ENCODE results near the gene PAX7.

PAX7 gene

GRCh38 chr1:18712252-18712600 lies 81.6 kb downstream of the PAX7 start:
- Histone ChIP-seq H3K4me2 (ENCODE audit: low read length) (no peak overlapping the region), H3F3A (ENCODE audit: insufficient read depth, low read length) (no peaks in the 10 kb centered on the region), H3K9me3 (ENCODE audit: low read length) (no peaks in the 10 kb centered on the region), H4K20me1 (ENCODE audit: insufficient read depth, low read length) (no peaks in the 10 kb centered on the region), H3K9ac (ENCODE audit: low read length) (no peak overlapping the region), H3K9me2 (ENCODE audit: low read depth, low read length) (no peaks in the 10 kb centered on the region), H3K27me3 (ENCODE audit: insufficient read depth, low read length) (peaks cover 7% of the 10 kb centered on the region; the same call in 1 of the 2 replicates), H3K4me3 (ENCODE audit: low read depth, low read length, poor library complexity, severe bottlenecking) (no peak overlapping the region), H3K27ac (ENCODE audit: low read depth, low read length, poor library complexity, severe bottlenecking) (no peak overlapping the region), H3K36me3 (ENCODE audit: insufficient read depth, low read length) (no peaks in the 10 kb centered on the region), H3K4me1 (ENCODE audit: insufficient read depth, low read length, severe bottlenecking) (no peaks in the 10 kb centered on the region), H3K79me2 (ENCODE audit: insufficient read depth, low read length) (no peaks in the 10 kb centered on the region), H2AFZ (ENCODE audit: low read length) (no peak overlapping the region)
- TF ChIP-seq EZH2 (IDR thresholded peaks at IDR 0.05; ENCODE audit: borderline replicate concordance, low read length) = no peak
- no peak for TF ChIP-seq CTCF (IDR thresholded peaks at IDR 0.05; ENCODE audit: low read length)

GRCh38 chr1:18714404-18715175 lies 83.9 kb downstream of the PAX7 start:
- H3K4me2 ChIP-seq (ENCODE audit: low read length) = no peak overlapping the region
- peaks cover 7% of the 10 kb centered on the region; the same call in 1 of the 2 replicates for H3K27me3 ChIP-seq (ENCODE audit: insufficient read depth, low read length)
- H2AFZ ChIP-seq (ENCODE audit: low read length) = no peak overlapping the region
- no peaks in the 10 kb centered on the region for H3F3A ChIP-seq (ENCODE audit: insufficient read depth, low read length)
- no peaks in the 10 kb centered on the region for H3K9me3 ChIP-seq (ENCODE audit: low read length)
- H3K9ac ChIP-seq (ENCODE audit: low read length) = no peak overlapping the region
- H3K27ac ChIP-seq (ENCODE audit: low read depth, low read length, poor library complexity, severe bottlenecking) = no peak overlapping the region
- H4K20me1 ChIP-seq (ENCODE audit: insufficient read depth, low read length) = no peaks in the 10 kb centered on the region
- TF ChIP-seq CTCF (IDR thresholded peaks at IDR 0.05; ENCODE audit: low read length) (no peak), EZH2 (IDR thresholded peaks at IDR 0.05; ENCODE audit: borderline replicate concordance, low read length) (no peak)
- no peaks in the 10 kb centered on the region for H3K4me1 ChIP-seq (ENCODE audit: insufficient read depth, low read length, severe bottlenecking)
- H3K79me2 ChIP-seq (ENCODE audit: insufficient read depth, low read length) = no peaks in the 10 kb centered on the region
- H3K36me3 ChIP-seq (ENCODE audit: insufficient read depth, low read length) = no peaks in the 10 kb centered on the region
- H3K4me3 ChIP-seq (ENCODE audit: low read depth, low read length, poor library complexity, severe bottlenecking) = no peak overlapping the region
- H3K9me2 ChIP-seq (ENCODE audit: low read depth, low read length) = no peaks in the 10 kb centered on the region

- H2AFZ ChIP-seq (ENCODE audit: low read length) = no peak overlapping the region
- H3K4me1 ChIP-seq (ENCODE audit: insufficient read depth, low read length, severe bottlenecking) = no peaks in the 10 kb centered on the region
- no peaks in the 10 kb centered on the region for H3F3A ChIP-seq (ENCODE audit: insufficient read depth, low read length)
- H3K27ac ChIP-seq (ENCODE audit: low read depth, low read length, poor library complexity, severe bottlenecking) = no peak overlapping the region
- H3K4me3 ChIP-seq (ENCODE audit: low read depth, low read length, poor library complexity, severe bottlenecking) = no peak overlapping the region
- no peaks in the 10 kb centered on the region for H4K20me1 ChIP-seq (ENCODE audit: insufficient read depth, low read length)
- no peak overlapping the region for H3K4me2 ChIP-seq (ENCODE audit: low read length)
- no peaks in the 10 kb centered on the region for H3K9me3 ChIP-seq (ENCODE audit: low read length)
- no peak overlapping the region for H3K9ac ChIP-seq (ENCODE audit: low read length)
- TF ChIP-seq EZH2 (IDR thresholded peaks at IDR 0.05; ENCODE audit: borderline replicate concordance, low read length) = no peak
- no peak for TF ChIP-seq CTCF (IDR thresholded peaks at IDR 0.05; ENCODE audit: low read length)
- no peaks in the 10 kb centered on the region for H3K79me2 ChIP-seq (ENCODE audit: insufficient read depth, low read length)
- H3K9me2 ChIP-seq (ENCODE audit: low read depth, low read length) = no peaks in the 10 kb centered on the region
- no peaks in the 10 kb centered on the region for H3K36me3 ChIP-seq (ENCODE audit: insufficient read depth, low read length)
- H3K27me3 ChIP-seq (ENCODE audit: insufficient read depth, low read length) = peaks cover 7% of the 10 kb centered on the region; the same call in 1 of the 2 replicates
Observed at GRCh38 chr1:18716112-18716784, 85.6 kb downstream of the PAX7 start.
